Measurements from ENCODE around the gene LAMC1. TPM values are rescaled to one million over a fixed set of nuclear protein-coding genes. Genes with fewer than 3 reads are reported as not detected.

LAMC1 gene
- total and polyA plus RNA-seq, 2 donors (not counting 1 experiment from before 2014, with no cell fraction given), result 11.5 to 34.0 TPM

DNA sequence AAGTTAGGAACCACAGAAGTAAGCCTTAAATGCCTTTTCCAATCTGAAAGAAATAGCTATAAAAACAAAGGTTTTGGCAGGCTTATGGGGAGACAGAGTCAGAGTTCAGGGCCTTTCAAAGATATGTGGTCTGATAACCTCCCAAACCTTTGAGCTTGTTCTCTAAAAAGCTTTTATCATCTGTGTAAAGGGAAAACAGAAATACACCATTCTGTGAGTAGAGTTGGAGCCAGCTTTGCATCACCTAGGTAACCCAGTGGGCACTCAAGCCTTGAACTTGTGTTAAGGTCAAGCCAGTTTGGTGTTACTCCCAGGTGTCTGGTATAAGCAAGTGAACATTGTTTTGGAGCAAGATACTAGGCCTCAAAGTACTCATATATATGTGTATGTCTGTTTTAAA is 50.1 kb downstream of the LAMC1 start:
- Mint-ChIP-seq H3K27ac (no peak overlapping the region), H3K4me1 (peaks cover 41% of the 10 kb centered on the region), H3K9me3 (ENCODE audit: insufficient read depth) (no peaks in the 10 kb centered on the region), H3K27me3 (peaks cover 11% of the 10 kb centered on the region), H3K4me3 (no peak overlapping the region)
- Histone ChIP-seq H3K4me1 (ENCODE audit: control insufficient read depth in 2 of 2, insufficient read depth in 2 of 2, low read length in 2 of 2) (peaks cover 21 to 22% of the 10 kb centered on the region in 2 donors), H3K4me3 (ENCODE audit: control extremely low read depth in 1 of 5, extremely low read depth in 1 of 5, insufficient read depth in 1 of 5, low read depth in 2 of 5, low read length in 4 of 5) (no peak overlapping the region), H3K9ac (ENCODE audit: low read length) (no peak overlapping the region), H2AFZ (ENCODE audit: insufficient read depth, low read depth, low read length, poor library complexity, severe bottlenecking) (no peak overlapping the region), H4K20me1 (ENCODE audit: control insufficient read depth, insufficient read depth, low read length, poor library complexity, severe bottlenecking) (peaks cover 53% of the 10 kb centered on the region), H3K27me3 (replicated peaks in 1 of 4; ENCODE audit: control extremely low read depth in 1 of 4, control insufficient read depth in 3 of 4, insufficient read depth in 4 of 4, low read length in 3 of 4) (peaks cover 0 to 3% (median 0%) of the 10 kb centered on the region in 4 experiments), H3K9me3 (ENCODE audit: control extremely low read depth in 1 of 3, control insufficient read depth in 2 of 3, insufficient read depth in 1 of 3, low read length in 2 of 3) (no peaks in the 10 kb centered on the region), H3K79me2 (ENCODE audit: control insufficient read depth, insufficient read depth, low read length) (peaks cover 58% of the 10 kb centered on the region), H3K27ac (ENCODE audit: low read length in 2 of 2) (no peak overlapping the region), H3K4me2 (replicated peaks; ENCODE audit: low read depth, low read length, poor library complexity, severe bottlenecking) (no peak overlapping the region), H3K36me3 (replicated peaks in 1 of 2; ENCODE audit: control extremely low read depth in 1 of 2, control insufficient read depth in 1 of 2, extremely low read depth in 1 of 2, insufficient read depth in 2 of 2, low read length in 1 of 2) (no peaks in the 10 kb centered on the region)
- DNase-seq (no peak), ATAC-seq (ENCODE audit: low read depth) (no peak)
- ChIA-PET POLR2A (no interaction called here), CTCF (interaction anchor here (0.8 to 1.4 kb wide), 2 partner anchors 49 to 112 kb away, joined by 3 read pairs; no protein-coding TSS in a partner anchor)
- intact Hi-C loops (cut with micrococcal nuclease), result loop anchor here (5.0 kb wide), 1 partner anchor 51 kb away; the partner anchor contains the start of gene LAMC1
- TF ChIP-seq EZH2 (IDR thresholded peaks at IDR 0.05; ENCODE audit: borderline replicate concordance, insufficient read depth, low read depth, low read length, poor library complexity, severe bottlenecking), result no peak
- TF ChIP-seq, protein P1, sequence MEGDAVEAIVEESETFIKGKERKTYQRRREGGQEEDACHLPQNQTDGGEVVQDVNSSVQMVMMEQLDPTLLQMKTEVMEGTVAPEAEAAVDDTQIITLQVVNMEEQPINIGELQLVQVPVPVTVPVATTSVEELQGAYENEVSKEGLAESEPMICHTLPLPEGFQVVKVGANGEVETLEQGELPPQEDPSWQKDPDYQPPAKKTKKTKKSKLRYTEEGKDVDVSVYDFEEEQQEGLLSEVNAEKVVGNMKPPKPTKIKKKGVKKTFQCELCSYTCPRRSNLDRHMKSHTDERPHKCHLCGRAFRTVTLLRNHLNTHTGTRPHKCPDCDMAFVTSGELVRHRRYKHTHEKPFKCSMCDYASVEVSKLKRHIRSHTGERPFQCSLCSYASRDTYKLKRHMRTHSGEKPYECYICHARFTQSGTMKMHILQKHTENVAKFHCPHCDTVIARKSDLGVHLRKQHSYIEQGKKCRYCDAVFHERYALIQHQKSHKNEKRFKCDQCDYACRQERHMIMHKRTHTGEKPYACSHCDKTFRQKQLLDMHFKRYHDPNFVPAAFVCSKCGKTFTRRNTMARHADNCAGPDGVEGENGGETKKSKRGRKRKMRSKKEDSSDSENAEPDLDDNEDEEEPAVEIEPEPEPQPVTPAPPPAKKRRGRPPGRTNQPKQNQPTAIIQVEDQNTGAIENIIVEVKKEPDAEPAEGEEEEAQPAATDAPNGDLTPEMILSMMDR (IDR thresholded peaks at IDR 0.05), result no peak

DNA sequence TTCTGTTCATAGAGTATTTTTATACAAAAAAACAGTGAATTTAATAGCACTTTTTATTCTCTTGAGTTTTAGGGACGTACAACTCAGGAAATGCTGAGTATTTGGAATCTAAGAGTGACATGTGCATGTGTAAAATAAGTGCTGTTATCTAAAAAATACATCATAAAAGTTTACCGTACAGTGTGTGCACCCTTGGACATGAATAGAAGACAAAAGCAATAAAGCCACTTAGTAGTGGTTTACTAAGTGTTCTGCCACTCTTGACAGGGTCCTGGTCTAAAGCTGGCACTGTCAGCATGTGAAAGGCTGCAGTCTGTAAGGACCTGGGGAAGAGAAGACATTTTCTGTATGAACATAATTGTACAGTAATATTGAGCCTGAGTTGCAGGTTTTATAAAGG is 51.0 kb downstream of the LAMC1 start:
- intact Hi-C loops (cut with micrococcal nuclease), result loop anchor here (5.0 kb wide), 1 partner anchor 52 kb away; the partner anchor contains the start of gene LAMC1
- Histone ChIP-seq H3K79me2 (ENCODE audit: control insufficient read depth, insufficient read depth, low read length) (peaks cover 65% of the 10 kb centered on the region), H3K9me3 (ENCODE audit: control extremely low read depth in 1 of 3, control insufficient read depth in 2 of 3, insufficient read depth in 1 of 3, low read length in 2 of 3) (no peaks in the 10 kb centered on the region), H3K27me3 (replicated peaks in 1 of 4; ENCODE audit: control extremely low read depth in 1 of 4, control insufficient read depth in 3 of 4, insufficient read depth in 4 of 4, low read length in 3 of 4) (peaks cover 0 to 3% (median 0%) of the 10 kb centered on the region in 4 experiments), H4K20me1 (ENCODE audit: control insufficient read depth, insufficient read depth, low read length, poor library complexity, severe bottlenecking) (peaks cover 55% of the 10 kb centered on the region), H2AFZ (ENCODE audit: insufficient read depth, low read depth, low read length, poor library complexity, severe bottlenecking) (no peak overlapping the region), H3K36me3 (replicated peaks in 1 of 2; ENCODE audit: control extremely low read depth in 1 of 2, control insufficient read depth in 1 of 2, extremely low read depth in 1 of 2, insufficient read depth in 2 of 2, low read length in 1 of 2) (no peaks in the 10 kb centered on the region), H3K4me3 (ENCODE audit: control extremely low read depth in 1 of 5, extremely low read depth in 1 of 5, insufficient read depth in 1 of 5, low read depth in 2 of 5, low read length in 4 of 5) (no peak overlapping the region), H3K27ac (ENCODE audit: low read length in 2 of 2) (no peak overlapping the region), H3K4me1 (ENCODE audit: control insufficient read depth in 2 of 2, insufficient read depth in 2 of 2, low read length in 2 of 2) (peaks cover 21 to 22% of the 10 kb centered on the region in 2 donors), H3K4me2 (replicated peaks; ENCODE audit: low read depth, low read length, poor library complexity, severe bottlenecking) (no peak overlapping the region), H3K9ac (ENCODE audit: low read length) (no peak overlapping the region)
- ATAC-seq (ENCODE audit: low read depth) (no peak), DNase-seq (no peak)
- no peaks in the 10 kb centered on the region for H3K9me3 Mint-ChIP-seq (ENCODE audit: insufficient read depth)
- H3K4me3 Mint-ChIP-seq, result no peak overlapping the region
- POLR2A ChIA-PET, result no interaction called here
- peaks cover 42% of the 10 kb centered on the region for H3K4me1 Mint-ChIP-seq
- 100% methylated on average over 1 of the region's 2 CpGs for WGBS (ENCODE audit: insufficient coverage)
- H3K27me3 Mint-ChIP-seq, result peaks cover 11% of the 10 kb centered on the region
- H3K27ac Mint-ChIP-seq, result no peak overlapping the region
- TF ChIP-seq EZH2 (IDR thresholded peaks at IDR 0.05; ENCODE audit: borderline replicate concordance, insufficient read depth, low read depth, low read length, poor library complexity, severe bottlenecking), result no peak
- TF ChIP-seq, protein P1 (IDR thresholded peaks at IDR 0.05), result no peak
- CTCF ChIA-PET, result no interaction called here

All from B cell (primary cell).